ENCODE results near the gene STMN3.
A peak's percentile ranks its signal among the peaks of the same experiment; 100 is the strongest.
"Not testable (repeated sequence)": the region's sequence is repeated elsewhere in the genome, so short reads cannot be mapped to it uniquely, and the experiment has no call there.

STMN3 gene

DNA sequence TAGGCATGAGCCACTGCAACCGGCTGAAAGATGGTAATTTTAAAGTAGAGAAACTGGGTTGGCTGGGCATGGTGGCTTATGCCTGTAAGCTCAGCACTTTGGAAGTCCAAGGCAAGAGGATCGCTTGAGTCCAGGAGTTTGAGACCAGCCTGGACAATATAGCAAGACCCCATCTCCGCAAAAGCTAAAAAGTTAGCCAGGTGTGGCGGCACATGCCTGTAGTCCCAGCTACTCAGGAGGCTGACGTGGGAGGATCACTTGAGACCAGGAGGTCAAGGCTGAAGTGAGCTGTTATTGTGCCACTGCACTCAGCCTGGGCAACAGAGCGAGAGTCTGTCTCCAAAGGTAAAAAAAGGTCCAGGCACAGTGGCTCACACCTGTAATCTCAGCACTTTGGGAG is 22.3 kb downstream of the STMN3 start:
- H3K9me3 ChIP-seq (ENCODE audit: control insufficient read depth, low read length); H3K36me3 ChIP-seq (ENCODE audit: control insufficient read depth, insufficient read depth, low read length); H3K27ac ChIP-seq (ENCODE audit: insufficient read depth, low read depth, low read length, poor library complexity, severe bottlenecking); H3K4me3 ChIP-seq (ENCODE audit: insufficient read depth, low read depth, low read length); H3K4me1 ChIP-seq (ENCODE audit: control insufficient read depth, insufficient read depth, low read length); H3K27me3 ChIP-seq (ENCODE audit: control insufficient read depth, insufficient read depth, low read length, poor library complexity, severe bottlenecking): not testable (repeated sequence)
- WGBS, 2 experiments, result 94 to 96% methylated on average over 6 of the region's 6 CpGs

DNA sequence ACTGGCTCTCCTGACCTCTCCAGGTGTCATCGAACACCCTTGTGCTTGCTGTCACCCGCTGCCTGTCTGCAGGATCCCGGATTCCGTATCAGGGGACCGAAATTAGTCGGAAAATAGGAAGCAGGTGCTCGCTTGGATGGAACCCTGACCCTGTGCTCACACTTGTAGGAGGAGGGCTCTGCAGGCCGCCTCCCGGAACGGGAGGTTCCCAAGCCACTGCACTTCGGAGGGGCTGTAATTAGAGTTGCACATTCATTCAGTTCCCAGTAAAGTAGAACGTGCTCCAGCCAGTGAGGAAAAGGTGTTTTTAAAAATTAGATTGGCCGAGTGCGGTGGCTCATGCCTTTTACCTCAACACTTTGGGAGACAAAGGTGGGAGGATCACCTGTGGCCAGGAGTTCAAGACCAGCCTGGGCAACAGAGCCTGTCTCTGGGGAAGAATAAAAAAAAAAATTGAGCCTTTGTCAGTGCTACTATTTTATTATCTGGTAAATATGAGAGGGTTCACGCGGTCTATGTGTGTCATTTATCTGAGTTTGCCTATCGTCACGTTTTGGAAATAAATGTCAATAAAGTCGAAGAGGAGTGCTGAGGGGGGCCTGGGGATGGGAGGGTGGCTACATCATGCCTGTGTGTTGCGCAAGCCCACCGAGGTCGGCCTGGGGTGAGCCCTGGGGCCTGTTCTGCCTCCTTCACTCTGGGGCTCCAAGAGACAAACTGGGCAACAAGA is 24.8 kb downstream of the STMN3 start:
- H3K9me3 ChIP-seq (ENCODE audit: control insufficient read depth, low read length), result no peaks in the 10 kb centered on the region

DNA sequence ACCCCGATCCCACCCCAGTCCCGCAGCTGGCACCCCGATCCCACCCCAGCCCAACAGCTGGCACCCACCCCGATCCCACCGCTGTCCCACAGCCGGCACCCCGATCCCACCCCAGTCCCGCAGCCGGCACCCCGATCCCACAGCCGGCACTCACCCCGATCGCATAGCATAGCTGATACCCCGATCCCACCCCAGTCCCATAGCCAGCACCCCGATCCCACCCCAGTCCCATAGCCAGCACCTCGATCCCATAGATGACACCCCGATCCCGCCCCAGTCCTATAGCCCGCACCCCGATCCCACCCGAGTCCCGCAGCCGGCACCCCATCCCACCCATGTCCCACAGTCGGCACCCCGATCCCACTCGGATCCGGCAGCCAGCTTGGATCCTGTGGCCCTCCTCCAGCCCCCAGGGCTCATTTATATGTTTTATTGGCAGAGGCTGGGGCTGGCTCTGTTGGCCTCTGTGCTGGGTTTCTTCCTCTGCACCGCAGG is 25.4 kb downstream of the STMN3 start:
- 73 to 75% methylated on average over 28 of the region's 28 CpGs for WGBS, 2 experiments
- H3K4me3 ChIP-seq (ENCODE audit: insufficient read depth, low read depth, low read length), result peak overlapping the region; percentile 97
- H3K9me3 ChIP-seq (ENCODE audit: control insufficient read depth, low read length), result no peaks in the 10 kb centered on the region
- no peaks in the 10 kb centered on the region for H3K27me3 ChIP-seq (ENCODE audit: control insufficient read depth, insufficient read depth, low read length, poor library complexity, severe bottlenecking)
- H3K27ac ChIP-seq (ENCODE audit: insufficient read depth, low read depth, low read length, poor library complexity, severe bottlenecking), result no peak overlapping the region
- no peaks in the 10 kb centered on the region for H3K36me3 ChIP-seq (ENCODE audit: control insufficient read depth, insufficient read depth, low read length)
- H3K4me1 ChIP-seq (ENCODE audit: control insufficient read depth, insufficient read depth, low read length), result peaks cover 11% of the 10 kb centered on the region

More for the DNA sequence above, 24.8 kb downstream of the STMN3 start:
- H3K4me3 ChIP-seq (ENCODE audit: insufficient read depth, low read depth, low read length), result peak overlapping the region; percentile 97
- no peaks in the 10 kb centered on the region for H3K36me3 ChIP-seq (ENCODE audit: control insufficient read depth, insufficient read depth, low read length)
- H3K27me3 ChIP-seq (ENCODE audit: control insufficient read depth, insufficient read depth, low read length, poor library complexity, severe bottlenecking), result no peaks in the 10 kb centered on the region
- H3K27ac ChIP-seq (ENCODE audit: insufficient read depth, low read depth, low read length, poor library complexity, severe bottlenecking), result no peak overlapping the region
- 87 to 91% methylated on average over 22 of the region's 22 CpGs for WGBS, 2 experiments
- H3K4me1 ChIP-seq (ENCODE audit: control insufficient read depth, insufficient read depth, low read length), result peaks cover 11% of the 10 kb centered on the region

DNA sequence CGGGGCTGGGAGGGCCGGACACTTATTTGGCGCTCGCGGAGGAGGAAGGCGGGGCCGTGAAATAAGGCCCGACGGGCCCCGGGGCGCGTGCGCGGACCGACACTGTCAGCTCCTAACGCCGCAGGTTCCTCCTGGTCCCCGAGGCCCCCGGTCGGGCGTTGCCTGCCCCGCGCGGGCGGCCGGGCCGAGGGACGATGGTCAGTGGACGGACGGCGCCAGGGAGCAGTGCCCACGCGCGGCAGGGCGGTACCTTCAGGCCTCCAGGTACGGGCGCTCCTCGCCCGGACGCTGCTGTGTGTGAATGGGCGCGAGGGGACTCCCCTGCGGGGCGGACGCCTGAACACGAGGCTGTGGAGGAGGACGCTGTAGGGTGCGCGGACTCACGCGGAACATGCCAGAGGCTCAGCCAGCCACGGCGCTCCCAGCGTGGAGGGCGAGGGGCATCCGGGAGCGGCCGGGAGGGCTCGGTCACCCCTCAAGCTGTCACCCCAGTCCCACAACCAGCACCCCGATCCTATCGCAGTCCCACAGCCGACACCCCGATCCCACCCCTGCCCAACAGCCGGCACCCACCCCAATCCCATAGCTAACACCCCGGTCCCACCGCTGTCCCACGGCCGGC is 26.0 kb downstream of the STMN3 start:
- Histone ChIP-seq H3K4me1 (ENCODE audit: control insufficient read depth, insufficient read depth, low read length) (peaks cover 11% of the 10 kb centered on the region), H3K27ac (ENCODE audit: insufficient read depth, low read depth, low read length, poor library complexity, severe bottlenecking) (no peak overlapping the region), H3K9me3 (ENCODE audit: control insufficient read depth, low read length) (no peaks in the 10 kb centered on the region), H3K27me3 (ENCODE audit: control insufficient read depth, insufficient read depth, low read length, poor library complexity, severe bottlenecking) (no peaks in the 10 kb centered on the region), H3K4me3 (ENCODE audit: insufficient read depth, low read depth, low read length) (peak overlapping the region; percentile 97), H3K36me3 (ENCODE audit: control insufficient read depth, insufficient read depth, low read length) (no peaks in the 10 kb centered on the region)
- 3 to 4% methylated on average over 68 of the region's 68 CpGs for WGBS, 2 experiments

DNA sequence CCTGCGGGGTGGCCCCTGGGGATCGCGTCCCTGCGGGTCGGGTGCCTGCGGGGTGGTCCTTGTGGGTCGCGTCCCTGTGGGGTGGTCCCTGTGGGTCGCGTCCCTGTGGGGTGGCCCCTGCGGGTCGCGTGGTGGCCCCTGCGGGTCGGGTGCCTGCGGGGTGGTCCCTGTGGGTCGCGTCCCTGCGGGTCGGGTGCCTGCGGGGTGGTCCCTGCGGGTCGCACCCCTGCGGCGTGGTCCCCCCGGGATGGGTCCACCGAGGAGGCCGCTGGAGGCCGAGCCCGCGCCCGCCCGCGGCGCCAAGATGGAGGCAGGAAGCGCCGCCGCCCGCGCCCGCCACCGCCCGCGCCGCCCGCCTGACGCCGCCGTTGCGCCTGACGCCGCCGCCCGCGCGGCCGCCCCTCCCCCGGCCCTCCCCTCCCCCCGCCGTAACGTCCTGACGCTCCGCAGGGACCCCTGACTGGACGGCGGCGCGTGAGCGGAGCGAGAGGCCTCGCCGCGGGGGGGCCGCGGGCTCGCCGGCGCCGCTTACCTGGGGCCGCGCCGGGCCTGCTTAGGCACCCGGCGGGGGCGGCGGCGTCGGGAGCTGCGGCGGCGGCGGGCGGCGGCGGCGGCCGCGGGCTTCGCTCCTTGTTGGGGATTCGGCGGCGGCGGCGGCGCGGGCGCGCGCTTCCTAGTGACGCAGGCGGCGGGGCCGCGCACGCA is 26.6 kb downstream of the STMN3 start, which contains the start of gene GMEB2:
Gene GMEB2, minus strand, starts transcription at position 678 of the 705 bp plus-strand sequence. CDS start 7,704 bp downstream, outside the sequence.
- peak within 1 kb of the TSS; percentile 97 for H3K4me3 ChIP-seq (ENCODE audit: insufficient read depth, low read depth, low read length)
- WGBS, 2 experiments, result 0 to 1% methylated on average over 114 of the region's 114 CpGs
- H3K27ac ChIP-seq (ENCODE audit: insufficient read depth, low read depth, low read length, poor library complexity, severe bottlenecking), result peak within 1 kb of the TSS; percentile 80
- H3K36me3 ChIP-seq (ENCODE audit: control insufficient read depth, insufficient read depth, low read length), result no peaks in the 10 kb centered on the region
- H3K27me3 ChIP-seq (ENCODE audit: control insufficient read depth, insufficient read depth, low read length, poor library complexity, severe bottlenecking), result no peaks in the 10 kb centered on the region
- peaks cover 11% of the 10 kb centered on the region for H3K4me1 ChIP-seq (ENCODE audit: control insufficient read depth, insufficient read depth, low read length)
- H3K9me3 ChIP-seq (ENCODE audit: control insufficient read depth, low read length), result no peaks in the 10 kb centered on the region

DNA sequence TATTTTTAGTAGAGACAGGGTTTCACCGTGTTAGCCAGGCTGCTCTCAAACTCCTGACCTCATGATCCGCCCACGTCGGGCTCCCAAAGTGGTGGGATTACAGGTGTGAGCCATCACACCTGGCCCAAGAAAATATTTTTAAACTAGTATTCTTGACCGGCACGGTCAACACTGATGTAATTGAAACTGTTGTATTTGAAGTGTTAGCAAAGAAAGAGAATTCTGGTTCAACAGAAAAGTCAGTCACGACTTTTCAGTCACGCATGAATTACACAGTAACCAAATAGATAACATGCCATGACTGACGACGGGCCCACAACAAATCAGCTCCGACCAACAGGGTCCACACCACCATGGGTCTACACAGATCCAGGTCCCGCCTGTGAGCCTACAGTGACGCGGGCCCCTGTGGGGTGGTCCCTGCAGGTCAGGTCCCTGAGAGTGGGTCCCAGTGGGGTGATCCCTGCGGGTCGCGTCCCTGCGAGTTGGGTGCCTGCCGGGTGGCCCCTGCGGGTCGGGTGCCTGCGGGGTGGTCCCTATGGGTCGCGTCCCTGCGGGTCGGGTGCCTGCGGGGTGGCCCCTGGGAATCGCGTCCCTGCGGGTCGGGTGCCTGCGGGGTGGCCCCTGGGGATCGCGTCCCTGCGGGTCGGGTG is 27.3 kb downstream of the STMN3 start:
- Histone ChIP-seq H3K9me3 (ENCODE audit: control insufficient read depth, low read length) (no peaks in the 10 kb centered on the region), H3K27me3 (ENCODE audit: control insufficient read depth, insufficient read depth, low read length, poor library complexity, severe bottlenecking) (no peaks in the 10 kb centered on the region), H3K4me1 (ENCODE audit: control insufficient read depth, insufficient read depth, low read length) (peaks cover 11% of the 10 kb centered on the region), H3K4me3 (ENCODE audit: insufficient read depth, low read depth, low read length) (peak overlapping the region; percentile 97), H3K36me3 (ENCODE audit: control insufficient read depth, insufficient read depth, low read length) (no peaks in the 10 kb centered on the region), H3K27ac (ENCODE audit: insufficient read depth, low read depth, low read length, poor library complexity, severe bottlenecking) (peak overlapping the region; percentile 80)
- 28 to 29% methylated on average over 36 of the region's 36 CpGs for WGBS, 2 experiments

DNA sequence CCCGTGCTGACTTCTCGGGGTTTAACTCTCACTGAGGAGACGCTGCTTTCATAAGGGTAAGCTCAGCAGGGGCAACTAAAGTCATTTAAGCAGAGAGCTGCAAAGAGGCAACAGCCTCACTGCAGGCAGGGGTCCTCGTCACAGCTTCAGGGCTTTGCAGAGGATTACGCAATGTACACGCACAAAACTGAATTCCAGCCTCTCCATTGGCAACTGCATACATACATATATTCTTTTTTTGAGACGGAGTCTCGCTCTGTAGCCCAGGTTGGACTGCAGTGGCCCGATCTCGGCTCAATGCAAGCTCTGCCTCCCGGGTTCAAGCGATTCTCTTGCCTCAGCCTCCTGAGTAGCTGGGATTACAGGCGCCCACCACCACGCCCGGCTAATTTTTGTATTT is 28.7 kb downstream of the STMN3 start:
- no peaks in the 10 kb centered on the region for H3K9me3 ChIP-seq (ENCODE audit: control insufficient read depth, low read length)
- peaks cover 11% of the 10 kb centered on the region for H3K4me1 ChIP-seq (ENCODE audit: control insufficient read depth, insufficient read depth, low read length)
- no peaks in the 10 kb centered on the region for H3K36me3 ChIP-seq (ENCODE audit: control insufficient read depth, insufficient read depth, low read length)
- 84% methylated on average over 15 of the region's 15 CpGs for WGBS, 2 experiments
- no peaks in the 10 kb centered on the region for H3K27me3 ChIP-seq (ENCODE audit: control insufficient read depth, insufficient read depth, low read length, poor library complexity, severe bottlenecking)
- no peak overlapping the region for H3K27ac ChIP-seq (ENCODE audit: insufficient read depth, low read depth, low read length, poor library complexity, severe bottlenecking)
- no peak overlapping the region for H3K4me3 ChIP-seq (ENCODE audit: insufficient read depth, low read depth, low read length)

DNA sequence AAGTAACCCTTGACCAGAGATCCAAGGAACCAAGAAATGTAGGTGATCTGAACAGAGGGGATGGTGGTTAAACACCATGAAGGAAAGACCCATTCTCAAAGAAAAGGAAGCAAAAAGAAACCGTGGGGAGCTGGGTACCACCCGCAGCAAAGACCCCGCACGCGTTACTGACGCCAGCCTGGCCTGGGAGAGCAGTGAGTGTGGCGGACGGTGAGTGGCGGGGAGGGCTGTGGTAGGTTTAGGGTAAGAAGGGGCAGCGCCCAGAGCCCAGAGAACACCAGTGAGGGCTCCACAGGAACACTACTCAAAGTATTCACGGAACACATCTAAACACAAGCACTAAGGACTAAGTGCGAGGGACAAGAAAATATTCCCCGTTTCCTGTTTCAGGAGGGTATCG is 30.5 kb downstream of the STMN3 start:
- WGBS, 2 experiments, result 93 to 95% methylated on average over 12 to 14 of the region's 14 CpGs
- H3K27me3 ChIP-seq (ENCODE audit: control insufficient read depth, insufficient read depth, low read length, poor library complexity, severe bottlenecking), result no peaks in the 10 kb centered on the region
- no peak overlapping the region for H3K27ac ChIP-seq (ENCODE audit: insufficient read depth, low read depth, low read length, poor library complexity, severe bottlenecking)
- no peaks in the 10 kb centered on the region for H3K9me3 ChIP-seq (ENCODE audit: control insufficient read depth, low read length)
- H3K4me3 ChIP-seq (ENCODE audit: insufficient read depth, low read depth, low read length), result no peak overlapping the region
- peaks cover 5% of the 10 kb centered on the region for H3K36me3 ChIP-seq (ENCODE audit: control insufficient read depth, insufficient read depth, low read length)
- H3K4me1 ChIP-seq (ENCODE audit: control insufficient read depth, insufficient read depth, low read length), result peaks cover 9% of the 10 kb centered on the region

DNA sequence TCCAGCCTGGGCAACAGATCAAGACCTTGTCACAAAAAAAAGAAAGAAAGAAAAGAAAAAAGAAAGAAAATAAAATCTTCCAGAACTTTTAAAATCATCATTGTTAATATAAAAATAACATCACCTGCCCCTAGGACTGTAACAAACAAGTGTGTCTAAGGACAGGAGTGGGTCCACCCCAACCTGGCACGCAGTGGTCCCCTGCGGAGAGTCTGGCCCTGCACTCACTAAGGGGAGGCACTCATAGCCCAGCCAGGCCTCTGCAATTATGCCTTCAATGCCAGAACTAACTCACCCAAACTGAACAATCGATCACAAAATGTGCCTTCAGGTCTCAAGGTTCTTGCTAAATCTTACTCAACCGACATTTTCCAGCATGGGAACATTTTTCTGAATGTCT is 31.1 kb downstream of the STMN3 start:
- 92 to 97% methylated on average over 4 of the region's 4 CpGs for WGBS, 2 experiments
- H3K4me3 ChIP-seq (ENCODE audit: insufficient read depth, low read depth, low read length), result no peak overlapping the region
- H3K9me3 ChIP-seq (ENCODE audit: control insufficient read depth, low read length), result no peaks in the 10 kb centered on the region
- peaks cover 7% of the 10 kb centered on the region for H3K4me1 ChIP-seq (ENCODE audit: control insufficient read depth, insufficient read depth, low read length)
- no peaks in the 10 kb centered on the region for H3K27me3 ChIP-seq (ENCODE audit: control insufficient read depth, insufficient read depth, low read length, poor library complexity, severe bottlenecking)
- peaks cover 5% of the 10 kb centered on the region for H3K36me3 ChIP-seq (ENCODE audit: control insufficient read depth, insufficient read depth, low read length)
- H3K27ac ChIP-seq (ENCODE audit: insufficient read depth, low read depth, low read length, poor library complexity, severe bottlenecking), result no peak overlapping the region

DNA sequence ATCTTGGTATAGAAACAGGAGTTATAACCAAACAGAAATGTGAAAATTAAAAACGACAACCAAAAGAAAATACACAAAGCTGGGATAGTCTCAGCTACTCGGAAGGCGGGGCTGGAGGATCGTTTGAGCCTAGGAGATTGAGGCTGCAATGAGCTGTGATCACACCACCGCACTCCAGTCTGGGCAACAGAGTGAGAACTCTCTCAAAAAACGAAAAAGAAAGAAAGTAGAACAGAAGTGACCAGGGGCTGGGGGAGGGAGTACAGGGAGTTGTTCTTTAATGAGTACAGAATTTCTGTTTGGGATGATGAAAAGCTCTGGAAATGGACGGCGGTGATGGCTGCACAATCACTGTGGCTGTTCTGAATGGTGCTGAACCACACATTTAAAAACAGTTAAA is 32.2 kb downstream of the STMN3 start:
- no peak overlapping the region for H3K27ac ChIP-seq (ENCODE audit: insufficient read depth, low read depth, low read length, poor library complexity, severe bottlenecking)
- no peak overlapping the region for H3K4me3 ChIP-seq (ENCODE audit: insufficient read depth, low read depth, low read length)
- H3K36me3 ChIP-seq (ENCODE audit: control insufficient read depth, insufficient read depth, low read length), result peaks cover 5% of the 10 kb centered on the region
- no peaks in the 10 kb centered on the region for H3K9me3 ChIP-seq (ENCODE audit: control insufficient read depth, low read length)
- WGBS, 2 experiments, result 93 to 94% methylated on average over 8 of the region's 8 CpGs
- H3K27me3 ChIP-seq (ENCODE audit: control insufficient read depth, insufficient read depth, low read length, poor library complexity, severe bottlenecking), result no peaks in the 10 kb centered on the region
- peaks cover 7% of the 10 kb centered on the region for H3K4me1 ChIP-seq (ENCODE audit: control insufficient read depth, insufficient read depth, low read length)
